Activated CD8-positive, alpha-beta memory T cell treated with anti-CD3 and anti-CD28 coated beads for 24 hours (primary cell): ENCODE data around the gene ZNF512B.
"Not testable (repeated sequence)": the region's sequence is repeated elsewhere in the genome, so short reads cannot be mapped to it uniquely, and the experiment has no call there.

Source experiments
- DNase-seq: peaks from one replicate; pipeline ENCODE4 v3.0.0-alpha.2; 2020

The ZNF512B gene, protein sequence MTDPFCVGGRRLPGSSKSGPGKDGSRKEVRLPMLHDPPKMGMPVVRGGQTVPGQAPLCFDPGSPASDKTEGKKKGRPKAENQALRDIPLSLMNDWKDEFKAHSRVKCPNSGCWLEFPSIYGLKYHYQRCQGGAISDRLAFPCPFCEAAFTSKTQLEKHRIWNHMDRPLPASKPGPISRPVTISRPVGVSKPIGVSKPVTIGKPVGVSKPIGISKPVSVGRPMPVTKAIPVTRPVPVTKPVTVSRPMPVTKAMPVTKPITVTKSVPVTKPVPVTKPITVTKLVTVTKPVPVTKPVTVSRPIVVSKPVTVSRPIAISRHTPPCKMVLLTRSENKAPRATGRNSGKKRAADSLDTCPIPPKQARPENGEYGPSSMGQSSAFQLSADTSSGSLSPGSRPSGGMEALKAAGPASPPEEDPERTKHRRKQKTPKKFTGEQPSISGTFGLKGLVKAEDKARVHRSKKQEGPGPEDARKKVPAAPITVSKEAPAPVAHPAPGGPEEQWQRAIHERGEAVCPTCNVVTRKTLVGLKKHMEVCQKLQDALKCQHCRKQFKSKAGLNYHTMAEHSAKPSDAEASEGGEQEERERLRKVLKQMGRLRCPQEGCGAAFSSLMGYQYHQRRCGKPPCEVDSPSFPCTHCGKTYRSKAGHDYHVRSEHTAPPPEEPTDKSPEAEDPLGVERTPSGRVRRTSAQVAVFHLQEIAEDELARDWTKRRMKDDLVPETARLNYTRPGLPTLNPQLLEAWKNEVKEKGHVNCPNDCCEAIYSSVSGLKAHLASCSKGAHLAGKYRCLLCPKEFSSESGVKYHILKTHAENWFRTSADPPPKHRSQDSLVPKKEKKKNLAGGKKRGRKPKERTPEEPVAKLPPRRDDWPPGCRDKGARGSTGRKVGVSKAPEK

DNA sequence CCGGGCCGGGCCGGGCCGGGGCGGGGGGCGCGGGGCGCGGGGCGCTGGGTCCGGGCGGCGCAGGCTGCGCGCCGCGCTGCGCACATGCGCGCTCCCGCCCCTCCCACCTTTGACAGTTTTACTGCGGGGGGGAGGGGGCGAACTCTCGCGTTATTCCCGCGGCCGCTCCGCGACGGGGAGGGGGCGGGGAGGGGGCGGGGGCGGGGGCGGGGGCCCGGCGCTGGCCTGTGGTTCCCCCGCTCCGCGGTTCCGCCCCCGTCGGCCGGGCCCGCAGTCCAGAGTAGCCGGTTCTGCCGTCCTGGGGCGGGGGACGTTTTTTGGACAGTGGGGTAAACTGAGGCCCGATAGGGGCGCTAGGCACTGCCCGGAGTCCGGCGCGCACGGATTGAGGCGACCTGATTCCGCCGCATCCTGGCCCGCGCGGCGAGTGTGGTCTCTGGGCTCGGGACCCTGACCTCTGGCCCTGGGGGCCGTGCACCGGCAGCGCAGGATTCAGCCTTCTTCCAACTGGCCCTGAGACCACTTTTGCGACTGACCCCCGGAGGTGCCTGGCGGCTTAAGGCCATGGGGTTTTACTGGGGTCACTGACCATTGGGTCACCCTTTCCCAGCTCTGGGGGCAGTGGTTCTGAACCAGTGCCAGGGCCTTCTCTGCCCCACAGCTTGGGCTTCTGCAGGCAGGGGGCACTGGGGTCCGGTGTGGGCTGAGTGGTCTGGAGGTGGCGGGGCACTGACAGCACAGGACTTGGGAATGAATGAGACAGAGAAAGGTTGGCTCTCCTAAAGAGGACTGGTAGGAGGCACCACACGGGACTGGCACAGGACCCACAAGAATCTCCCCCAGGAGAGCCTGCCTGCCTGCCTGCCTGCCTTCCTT, at the start of gene ZNF512B:
ZNF512B (minus strand) TSS at position 93 of the 876 bp plus-strand sequence. CDS start 1,980 bp downstream, outside the sequence.
- peak; percentile 76 for DNase-seq

DNA sequence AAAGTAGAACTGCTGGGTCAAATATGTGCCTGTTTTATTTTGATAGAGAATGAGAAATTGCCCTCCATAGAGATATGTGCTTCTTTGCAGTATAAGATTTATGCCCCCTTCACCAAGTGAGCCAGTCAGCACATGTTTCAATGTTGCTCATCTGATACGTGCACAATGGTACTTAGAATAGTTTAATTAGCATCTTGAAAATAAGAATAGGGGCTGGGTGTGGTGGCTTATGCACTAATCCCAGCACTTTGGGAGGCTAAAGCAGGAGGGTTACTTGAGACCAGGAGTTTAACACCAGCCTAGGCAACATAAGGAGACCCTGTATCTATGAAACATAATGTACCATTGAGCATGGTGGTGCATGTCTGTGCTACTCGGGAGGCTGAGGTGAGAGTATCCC, 45.9 kb upstream of the ZNF512B start:
- no peak for DNase-seq

DNA sequence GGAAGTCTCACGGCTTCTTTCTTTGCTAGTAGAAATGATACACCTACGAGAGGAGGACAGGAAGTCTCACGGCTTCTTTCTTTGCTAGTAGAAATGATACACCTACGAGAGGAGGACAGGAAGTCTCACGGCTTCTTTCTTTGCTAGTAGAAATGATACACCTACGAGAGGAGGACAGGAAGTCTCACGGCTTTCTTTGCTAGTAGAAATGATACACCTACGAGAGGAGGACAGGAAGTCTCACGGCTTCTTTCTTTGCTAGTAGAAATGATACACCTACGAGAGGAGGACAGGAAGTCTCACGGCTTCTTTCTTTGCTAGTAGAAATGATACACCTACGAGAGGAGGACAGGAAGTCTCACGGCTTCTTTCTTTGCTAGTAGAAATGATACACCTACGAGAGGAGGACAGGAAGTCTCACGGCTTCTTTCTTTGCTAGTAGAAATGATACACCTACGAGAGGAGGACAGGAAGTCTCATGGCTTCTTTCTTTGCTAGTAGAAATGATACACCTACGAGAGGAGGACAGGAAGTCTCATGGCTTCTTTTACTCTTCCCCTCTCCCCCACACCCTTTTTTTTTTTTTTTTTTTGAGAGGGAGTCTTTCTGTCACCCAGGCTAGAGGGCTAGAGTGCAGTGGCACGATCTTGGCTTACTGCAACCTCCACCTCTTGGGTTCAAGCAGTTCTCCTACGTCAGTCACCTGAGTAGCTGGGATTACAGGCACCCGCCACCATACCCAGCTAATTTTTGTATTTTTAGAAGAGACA, 42.8 kb upstream of the ZNF512B start:
- not testable (repeated sequence) for DNase-seq

DNA sequence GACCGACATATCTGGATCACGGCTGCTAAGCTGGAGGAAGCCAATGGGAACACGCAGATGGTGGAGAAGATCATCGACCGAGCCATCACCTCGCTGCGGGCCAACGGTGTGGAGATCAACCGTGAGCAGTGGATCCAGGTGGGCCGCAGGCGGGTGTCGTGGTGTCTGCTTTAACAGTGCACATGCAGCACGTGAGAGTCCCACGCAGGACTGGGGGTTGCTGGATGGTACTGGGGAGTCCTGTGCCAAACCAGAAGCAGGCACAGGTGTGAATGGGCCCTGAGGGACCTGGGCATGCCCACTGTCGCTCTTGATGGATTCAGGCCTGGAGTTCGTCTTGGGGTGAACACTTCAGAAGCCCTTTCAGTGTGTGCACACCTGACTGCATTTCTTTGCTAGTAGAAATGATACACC, 41.6 kb upstream of the ZNF512B start:
- no peak for DNase-seq

GRCh38 chr20:64010711-64011237, 41.0 kb upstream of the ZNF512B start:
- DNase-seq: no peak

DNA sequence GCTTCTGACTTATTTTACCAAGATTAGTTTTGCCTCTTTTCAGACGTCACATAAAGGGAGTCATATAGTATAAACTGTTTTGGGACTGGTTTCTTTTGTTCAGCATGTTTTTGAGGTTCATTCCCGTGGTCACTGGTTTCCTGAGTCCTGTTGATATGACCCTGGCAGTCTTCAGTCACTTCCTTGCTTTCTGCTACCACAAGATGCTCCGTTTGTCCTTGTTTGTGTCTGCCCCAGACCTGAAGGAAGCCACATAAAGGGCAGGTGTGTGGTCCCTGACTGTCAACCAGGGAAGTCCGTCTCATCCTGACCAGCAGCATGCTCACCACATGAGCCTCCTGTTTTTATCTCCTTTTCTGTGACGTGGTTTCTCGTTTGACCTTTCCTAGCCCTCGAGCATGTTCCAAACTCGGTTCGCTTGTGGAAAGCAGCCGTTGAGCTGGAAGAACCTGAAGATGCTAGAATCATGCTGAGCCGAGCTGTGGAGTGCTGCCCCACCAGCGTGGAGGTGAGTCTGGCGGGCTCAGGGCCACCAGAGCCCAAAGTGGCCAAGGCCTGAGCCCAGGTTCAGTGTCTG, 40.2 kb upstream of the ZNF512B start:
- DNase-seq: no peak

- DNase-seq: no peak
Observed at GRCh38 chr20:64006902-64007301, 37.2 kb upstream of the ZNF512B start.

- no peak for DNase-seq
Observed at GRCh38 chr20:64006490-64006889, 36.8 kb upstream of the ZNF512B start.

DNA sequence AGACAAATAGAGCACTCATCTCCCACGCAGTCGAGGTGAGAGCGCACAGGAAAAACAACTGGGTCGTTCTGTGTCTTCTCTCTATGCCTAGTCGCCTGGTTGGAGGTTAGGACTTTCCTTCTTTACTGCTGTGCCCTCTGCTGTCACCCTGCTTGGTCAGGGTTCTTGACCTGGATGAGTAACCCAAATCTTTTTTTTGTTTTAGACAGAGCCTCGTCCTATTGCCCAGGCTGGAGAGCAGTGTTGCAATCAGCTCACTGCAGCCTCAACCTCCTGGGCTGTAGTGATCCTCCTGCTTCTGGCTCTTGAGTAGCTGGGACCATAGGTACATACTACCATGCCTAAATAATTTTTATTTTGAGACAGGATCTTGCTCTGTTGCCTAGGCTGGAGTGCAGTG, 35.7 kb upstream of the ZNF512B start:
- no peak for DNase-seq

DNA sequence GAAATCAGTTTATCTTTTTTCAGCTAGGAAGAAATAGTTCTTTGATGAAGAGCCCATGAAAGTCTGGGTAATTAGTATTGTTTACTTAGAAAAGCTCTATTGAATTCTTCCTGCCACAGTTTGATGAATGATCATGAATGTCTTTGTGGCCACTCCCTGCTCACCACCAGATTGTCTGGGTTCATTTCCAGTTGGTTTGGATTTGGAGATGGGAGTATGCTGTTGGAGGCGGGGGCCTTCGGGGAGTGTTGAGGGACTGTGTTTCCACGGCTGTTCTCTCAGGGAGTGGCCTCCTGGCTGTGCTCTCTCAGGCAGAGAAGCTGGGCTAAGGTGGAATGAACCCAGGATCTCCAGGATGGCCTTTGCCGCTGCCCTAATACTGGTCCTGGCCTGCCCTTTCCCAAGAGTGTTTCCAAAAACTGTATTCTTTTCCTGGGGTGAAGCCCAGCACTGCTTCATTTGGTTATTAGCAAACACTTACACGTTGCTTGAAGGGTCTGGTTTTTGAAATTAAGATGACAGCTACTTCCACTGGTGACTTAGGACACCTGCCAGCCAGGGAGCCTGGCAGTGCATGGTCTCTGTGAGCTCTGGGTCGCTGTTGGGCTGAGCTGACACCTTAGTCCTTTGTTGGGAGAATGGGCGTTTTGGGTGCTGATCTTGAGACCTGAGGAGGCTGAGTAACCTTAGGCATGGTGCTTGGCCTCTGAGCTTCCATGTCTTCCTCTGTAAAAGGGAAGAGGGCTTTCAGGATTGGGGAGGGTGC, 34.4 kb upstream of the ZNF512B start:
- no peak for DNase-seq

- DNase-seq: no peak
Observed at GRCh38 chr20:64001607-64002011, 31.9 kb upstream of the ZNF512B start.

GRCh38 chr20:64000906-64001305, 31.2 kb upstream of the ZNF512B start:
- DNase-seq: no peak

- no peak for DNase-seq
Observed at GRCh38 chr20:63982937-63983336, 13.2 kb upstream of the ZNF512B start.

DNA sequence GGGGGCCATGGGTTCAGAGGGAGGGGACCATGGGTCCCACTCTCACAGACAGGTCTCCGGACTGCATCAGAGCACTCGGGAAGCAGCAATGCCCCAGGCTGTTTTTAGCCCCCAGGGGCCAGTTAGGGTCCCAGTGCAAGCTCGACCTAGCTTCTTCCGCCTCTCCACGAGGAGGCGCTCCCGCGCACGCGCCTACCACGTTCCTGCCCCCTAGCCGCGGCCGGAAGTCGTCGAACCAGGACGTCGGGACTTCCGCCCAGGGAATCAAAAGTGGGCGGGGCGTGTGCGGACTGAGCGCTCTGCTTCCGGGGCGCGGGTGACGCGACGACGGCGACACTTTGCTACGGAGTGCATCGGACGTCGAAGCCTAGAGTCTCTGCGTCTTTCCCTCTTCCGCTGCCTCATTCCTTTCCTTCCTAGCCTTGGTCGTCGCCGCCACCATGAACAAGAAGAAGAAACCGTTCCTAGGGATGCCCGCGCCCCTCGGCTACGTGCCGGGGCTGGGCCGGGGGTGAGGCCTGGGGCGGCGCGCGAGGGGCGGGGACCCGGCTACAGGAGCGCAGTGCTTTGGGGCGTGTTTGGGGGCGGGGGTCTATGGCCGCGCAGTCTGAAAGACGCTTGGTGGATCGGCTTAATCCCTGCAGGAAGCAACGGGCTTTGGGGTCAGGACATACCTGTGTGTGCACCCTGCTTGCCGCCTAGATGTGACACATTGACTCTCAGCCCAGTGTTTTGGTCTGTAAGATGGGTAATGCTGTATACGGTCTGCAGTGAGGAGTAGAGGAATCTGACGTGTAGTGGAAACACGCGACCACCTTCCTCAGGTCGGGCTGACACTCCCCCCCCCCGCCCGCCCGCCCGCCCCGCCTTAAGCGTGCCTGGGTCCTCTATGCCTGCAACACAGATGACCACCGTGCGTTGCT, 11.3 kb upstream of the ZNF512B start, which contains the start of gene PRPF6:
PRPF6 (plus strand) TSS at position 327 of the 923 bp plus-strand sequence; CDS start at position 441, 114 bp downstream.
- peak; percentile 95 for DNase-seq

- DNase-seq: peak; percentile 74
Observed at GRCh38 chr20:63980317-63980805, 10.6 kb upstream of the ZNF512B start.

DNA sequence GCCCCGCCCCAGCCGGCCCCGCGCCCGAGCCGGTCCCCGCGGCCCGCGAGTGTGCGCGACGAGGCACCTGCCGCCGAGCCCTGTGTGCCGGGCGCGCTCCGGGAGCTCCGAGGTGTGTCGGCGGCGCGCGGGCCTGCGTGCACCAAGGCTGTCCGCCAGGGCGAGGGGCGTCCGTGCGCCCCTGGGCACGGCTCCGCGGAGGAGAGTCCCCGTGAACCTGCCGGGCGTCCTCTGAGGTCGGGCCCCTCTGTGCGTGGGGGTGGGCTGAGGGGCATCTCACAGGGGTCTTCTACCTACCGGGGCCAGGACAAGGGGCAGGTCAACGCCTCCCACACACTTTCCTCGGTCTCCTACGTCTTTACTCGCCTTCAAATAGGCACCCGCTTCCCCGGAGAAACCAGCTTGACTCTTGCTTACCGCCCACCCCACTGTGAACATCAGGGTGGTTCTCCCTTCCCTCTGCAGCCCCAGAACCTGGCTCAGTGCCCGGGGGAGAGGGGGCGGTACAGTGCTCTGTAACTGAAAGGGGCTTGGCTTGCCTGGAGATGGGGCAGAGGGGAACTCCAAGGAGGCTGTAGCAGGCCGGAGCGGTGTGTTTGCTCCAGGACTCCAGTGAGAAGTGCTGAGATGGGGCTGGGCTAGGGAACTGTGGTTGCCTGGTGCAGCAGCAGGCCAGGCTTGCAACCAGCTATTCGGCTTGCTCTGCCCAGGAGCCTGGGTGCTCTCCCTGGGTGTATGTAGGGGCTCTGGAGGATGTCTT, 10.0 kb upstream of the ZNF512B start, which contains the start of gene SAMD10:
SAMD10 (minus strand) TSS at position 86 of the 760 bp plus-strand sequence. CDS start 175 bp downstream, outside the sequence.
- peak; percentile 96 for DNase-seq

DNA sequence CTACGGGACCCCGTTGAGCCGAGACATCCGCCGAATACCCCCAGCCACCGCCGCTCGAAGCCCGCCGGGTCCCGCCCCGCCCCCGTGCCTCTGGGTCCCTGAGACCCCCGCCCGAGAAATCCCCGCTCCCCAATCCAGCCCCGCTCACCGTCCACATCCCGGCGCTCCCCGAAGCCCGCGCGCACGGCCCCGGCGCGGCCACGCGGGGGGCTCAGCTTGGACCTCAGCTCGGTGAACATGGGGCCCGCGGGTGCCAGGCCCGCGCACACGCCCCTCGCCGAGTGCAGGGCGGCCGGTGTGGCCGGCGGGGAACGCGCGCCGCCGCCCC, 9.5 kb upstream of the ZNF512B start:
- DNase-seq: no peak
